Right lobe of liver (tissue), 4 donors: ENCODE data around the gene EXPH5.

Experiments used
- CTCF ChIP-seq, 4 donors: fragments of 200-600 bp in 3 of 4; fragments of 450-650 bp in 1 of 4; IDR thresholded peaks; one replicate each; pipeline versions ENCODE4 v1.5.1 to v1.8.0; 2016 to 2022; ENCODE audit warnings: antibody characterized with exemption in 4 of 4, mild to moderate bottlenecking in 2 of 4
- POLR2A ChIP-seq: fragments of 450-650 bp; IDR thresholded peaks from one replicate; pipeline ENCODE4 v1.6.1; 2017; ENCODE audit warnings: antibody characterized with exemption, mild to moderate bottlenecking
- donor health status: DM: no; HTN: no; CAD: no.
- donor health status: DM: no; HTN: no; CAD: no.
- donor health status: DM: no; HTN: yes; CAD: no.

GRCh38 chr11:108500169-108500568, 93.4 kb downstream of the EXPH5 start:
- TF ChIP-seq CTCF (IDR thresholded peaks at IDR 0.05) (no peak), POLR2A (no peak)
